Choroid plexus epithelial cell (primary cell): ENCODE data around the gene DNM1.

Experiments used
- DNase-seq: peaks from one replicate; pipeline ENCODE4 v3.0.0-alpha.2; 2010; ENCODE audit warnings: low read depth
- H3K4me3 ChIP-seq: 2 replicates; pipeline ENCODE4 v1.5.1; 2011; ENCODE audit warnings: low read depth, mild to moderate bottlenecking, control low read depth, low read length, moderate library complexity
- TF ChIP-seq, protein P1 (sequence below): conservative IDR thresholded peaks from 2 replicates; pipeline ENCODE4 v1.5.1; 2011; ENCODE audit warnings: low read depth, mild to moderate bottlenecking, control low read depth, inconsistent platforms, low read length, moderate library complexity

DNM1 gene

DNA sequence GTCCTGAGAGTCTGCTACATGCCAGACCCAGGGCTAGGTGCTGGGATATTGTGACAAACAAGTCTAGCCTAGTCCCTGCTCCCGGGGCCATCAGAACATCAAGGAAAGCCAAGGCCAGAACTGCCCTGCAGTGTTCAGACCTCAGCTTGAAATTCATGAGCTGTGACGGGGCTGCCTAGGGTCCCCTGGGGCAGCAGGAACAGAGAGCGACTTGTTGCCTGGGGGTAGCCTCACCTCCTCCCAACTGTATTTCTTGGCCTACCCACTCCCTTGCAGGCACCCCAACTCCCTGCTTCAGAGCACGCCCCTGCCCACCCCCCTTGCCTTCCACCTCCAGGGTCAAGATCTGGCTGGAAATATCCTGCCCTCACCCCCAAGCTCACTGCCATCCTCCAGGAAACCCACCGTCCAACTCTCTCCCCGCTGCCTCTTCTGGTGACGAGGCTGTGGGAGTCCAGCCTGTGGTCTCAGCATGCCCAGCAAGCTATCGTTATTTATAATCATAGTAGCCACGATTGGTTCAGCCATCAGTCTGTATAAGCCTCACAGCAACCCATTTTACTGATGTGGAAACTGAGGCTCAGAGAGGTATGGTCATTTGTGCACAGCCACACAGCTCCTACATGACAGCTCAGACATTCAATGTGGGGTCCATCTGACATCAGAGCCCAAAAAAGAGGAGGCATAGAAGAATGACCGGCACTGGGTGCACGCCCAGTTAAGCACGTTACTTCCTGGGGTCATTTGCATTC lies 10.7 kb downstream of the DNM1 start:
- no peak for DNase-seq
- H3K4me3 ChIP-seq: no peak overlapping the region
- TF ChIP-seq, protein P1, sequence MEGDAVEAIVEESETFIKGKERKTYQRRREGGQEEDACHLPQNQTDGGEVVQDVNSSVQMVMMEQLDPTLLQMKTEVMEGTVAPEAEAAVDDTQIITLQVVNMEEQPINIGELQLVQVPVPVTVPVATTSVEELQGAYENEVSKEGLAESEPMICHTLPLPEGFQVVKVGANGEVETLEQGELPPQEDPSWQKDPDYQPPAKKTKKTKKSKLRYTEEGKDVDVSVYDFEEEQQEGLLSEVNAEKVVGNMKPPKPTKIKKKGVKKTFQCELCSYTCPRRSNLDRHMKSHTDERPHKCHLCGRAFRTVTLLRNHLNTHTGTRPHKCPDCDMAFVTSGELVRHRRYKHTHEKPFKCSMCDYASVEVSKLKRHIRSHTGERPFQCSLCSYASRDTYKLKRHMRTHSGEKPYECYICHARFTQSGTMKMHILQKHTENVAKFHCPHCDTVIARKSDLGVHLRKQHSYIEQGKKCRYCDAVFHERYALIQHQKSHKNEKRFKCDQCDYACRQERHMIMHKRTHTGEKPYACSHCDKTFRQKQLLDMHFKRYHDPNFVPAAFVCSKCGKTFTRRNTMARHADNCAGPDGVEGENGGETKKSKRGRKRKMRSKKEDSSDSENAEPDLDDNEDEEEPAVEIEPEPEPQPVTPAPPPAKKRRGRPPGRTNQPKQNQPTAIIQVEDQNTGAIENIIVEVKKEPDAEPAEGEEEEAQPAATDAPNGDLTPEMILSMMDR: no peak

DNA sequence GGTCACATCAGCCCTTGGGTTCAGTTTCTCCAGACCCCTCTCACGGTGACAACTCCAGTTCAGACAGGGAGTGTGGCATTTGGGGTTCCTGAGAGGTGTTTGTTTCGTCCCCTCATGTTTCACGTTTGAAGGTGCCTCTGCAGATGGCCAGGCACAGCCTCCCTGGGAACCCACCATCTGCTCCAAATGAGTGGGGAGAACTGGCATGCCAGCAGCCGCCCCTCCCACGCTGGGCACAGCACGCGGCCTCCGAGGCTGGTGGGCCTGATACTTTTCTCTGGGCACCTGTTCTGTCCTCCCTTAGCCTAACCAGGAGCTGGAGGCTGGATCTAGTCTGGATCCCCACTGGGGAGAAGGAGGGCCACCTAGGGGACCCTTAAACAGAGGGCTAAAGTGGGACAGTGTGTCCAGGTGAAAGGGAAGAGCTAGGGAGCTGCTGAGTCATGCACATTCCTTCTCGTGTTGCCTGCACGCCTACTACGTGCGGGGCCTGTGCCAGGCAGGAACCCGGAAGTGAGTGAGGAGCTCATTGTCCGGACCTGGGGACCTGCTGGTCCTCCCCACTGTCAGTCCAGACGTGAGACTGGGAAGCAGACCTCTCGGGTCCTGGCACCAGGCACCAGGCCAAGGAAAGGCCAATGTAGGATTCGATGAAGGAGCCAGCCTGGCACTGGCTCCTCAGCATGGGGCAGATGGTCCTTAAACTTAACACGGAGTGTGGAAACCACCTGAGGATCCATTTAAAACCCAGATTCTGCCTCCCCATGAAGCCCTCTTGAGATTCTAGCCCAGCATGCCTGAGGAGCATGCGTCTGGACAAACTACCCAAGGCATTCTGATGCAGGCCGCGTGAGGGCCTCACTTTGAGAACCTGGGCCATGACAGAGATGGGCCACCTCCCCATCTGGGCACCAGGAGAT lies 11.7 kb downstream of the DNM1 start:
- no peak overlapping the region for H3K4me3 ChIP-seq
- no peak for DNase-seq
- TF ChIP-seq, protein P1: no peak

DNA sequence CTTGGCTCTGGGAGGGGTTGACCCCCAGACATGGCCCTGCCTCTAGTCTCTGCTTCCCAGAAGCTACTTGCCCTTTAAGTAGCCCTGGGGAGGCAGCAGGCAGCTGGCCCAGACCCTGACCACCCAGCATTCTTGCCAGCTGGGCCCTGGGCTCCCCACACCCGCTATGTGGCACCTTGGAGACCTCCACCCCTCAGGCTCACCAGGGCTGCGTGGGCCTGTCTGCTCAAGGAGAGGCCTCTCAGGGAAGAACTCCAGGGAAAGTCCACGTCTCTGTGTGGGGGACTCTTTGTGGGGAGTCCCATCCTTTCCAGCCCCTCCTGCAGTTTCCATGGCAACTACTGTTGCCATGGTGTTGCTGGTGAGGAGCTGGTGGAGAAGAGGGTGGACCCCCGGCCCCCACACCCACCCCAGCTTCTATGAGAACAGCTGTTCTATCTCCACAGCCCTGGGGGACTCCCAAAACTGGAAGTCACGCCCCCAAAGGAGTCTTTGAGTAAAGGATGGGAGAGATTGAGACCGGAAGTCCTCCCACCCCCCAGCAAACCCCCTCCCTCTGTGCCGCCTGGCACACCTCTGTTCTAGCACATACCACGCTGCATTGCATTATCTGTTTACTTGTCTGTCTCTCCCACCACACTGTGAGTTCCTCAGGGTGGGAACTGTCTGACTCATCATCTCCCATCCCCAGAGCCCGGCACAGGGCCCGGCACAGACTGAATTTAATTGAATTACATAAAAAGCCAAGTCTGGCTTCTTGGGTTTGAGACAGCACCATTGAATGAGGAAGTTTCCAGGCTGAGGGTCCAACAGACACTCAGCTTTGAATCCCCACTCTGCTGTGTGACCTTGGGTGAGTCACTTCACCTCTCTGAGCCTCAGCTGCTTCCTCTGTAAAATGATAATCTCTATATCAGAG lies 12.6 kb downstream of the DNM1 start:
- TF ChIP-seq, protein P1: no peak
- no peak overlapping the region for H3K4me3 ChIP-seq
- DNase-seq: peak; percentile 91

DNA sequence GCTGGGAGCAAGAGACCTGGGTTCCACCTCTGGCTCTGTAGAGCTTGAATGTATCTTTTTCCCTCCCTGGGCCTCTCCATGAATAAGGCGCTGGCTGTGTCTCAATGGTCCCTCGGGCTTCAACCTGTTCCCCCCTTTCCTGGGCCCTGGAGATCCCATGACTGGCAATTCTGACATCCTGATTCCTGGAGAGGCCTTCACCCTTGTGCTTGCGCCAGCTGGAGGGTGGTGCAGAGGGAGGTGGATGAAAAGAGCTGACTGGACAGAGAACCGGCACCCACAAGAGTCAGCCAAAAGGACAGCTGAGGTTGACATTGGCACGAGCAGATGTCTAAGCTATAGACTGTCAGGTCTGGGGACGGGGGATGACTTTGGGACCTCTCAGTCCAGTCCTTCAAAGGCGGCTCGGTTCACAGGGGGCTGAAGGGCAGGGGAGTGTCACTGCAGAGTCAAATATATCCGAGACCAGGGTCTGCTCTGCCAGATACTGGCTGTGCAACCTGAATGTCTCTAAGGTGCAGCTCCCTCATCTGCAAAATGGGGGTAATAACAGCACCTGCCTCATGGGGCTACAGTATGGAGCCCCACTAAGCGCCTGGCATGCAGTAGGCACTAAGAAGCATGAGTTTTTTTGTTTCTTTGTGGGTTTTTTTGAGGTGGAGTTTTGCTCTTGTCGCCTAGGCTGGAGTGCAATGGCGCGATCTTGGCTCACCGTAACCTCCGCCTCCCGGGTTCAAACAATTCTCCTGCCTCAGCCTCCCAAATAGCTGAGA lies 13.8 kb downstream of the DNM1 start:
- H3K4me3 ChIP-seq: no peak overlapping the region
- no peak for DNase-seq
- TF ChIP-seq, protein P1: no peak

DNA sequence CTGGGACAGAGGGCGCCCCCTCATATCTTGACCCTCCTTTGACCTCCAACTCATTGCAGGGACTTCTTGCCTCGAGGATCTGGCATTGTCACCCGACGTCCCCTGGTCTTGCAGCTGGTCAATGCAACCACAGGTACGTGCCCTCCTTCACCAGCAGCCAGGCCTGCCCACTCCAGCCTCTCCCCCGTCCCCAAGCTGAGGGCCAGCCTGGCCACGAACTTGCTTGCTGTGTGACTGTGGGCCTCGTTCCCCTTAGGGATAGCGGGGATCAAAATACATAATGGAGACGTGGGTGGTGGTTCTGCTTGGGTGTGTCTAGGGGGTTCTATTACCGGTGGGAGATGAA lies 15.0 kb downstream of the DNM1 start:
- H3K4me3 ChIP-seq: peak overlapping the region; percentile 41
- DNase-seq: no peak

More for the DNA sequence above, 15.0 kb downstream of the DNM1 start:
- TF ChIP-seq, protein P1: no peak
